ENCODE results near the gene FOXL3. TPM values are rescaled to one million over a fixed set of nuclear protein-coding genes. Genes with fewer than 3 reads are reported as not detected.

FOXL3 gene
- total and polyA plus RNA-seq, 4 donors, result not detected

DNA sequence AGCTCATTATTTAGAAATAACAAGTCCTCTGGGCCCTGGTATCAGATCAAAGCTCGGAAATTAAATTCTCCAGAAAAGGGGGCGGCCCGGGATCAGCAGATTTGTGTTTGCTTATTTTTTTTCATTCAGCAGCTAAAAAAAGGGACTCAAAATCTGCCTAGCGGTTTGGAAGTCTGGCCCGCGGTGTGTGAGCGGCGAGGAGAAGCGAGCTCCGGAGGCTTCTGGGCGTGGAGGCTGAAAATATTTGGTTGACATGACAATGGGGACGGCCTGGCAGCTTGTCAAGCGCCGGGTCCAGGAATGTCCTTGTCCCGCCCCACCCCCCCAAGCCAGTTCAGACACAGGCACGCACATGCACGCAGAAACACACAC lies 43.4 kb downstream of the FOXL3 start:
- Histone ChIP-seq H3K4me3 (ENCODE audit: low read depth in 1 of 3, low read length in 3 of 3) (peak overlapping the region in 1 of 3 donors; percentile 43), H3K27ac (ENCODE audit: low read depth in 1 of 2, low read length in 2 of 2) (peak overlapping the region in 1 of 2 donors; percentile 73)

DNA sequence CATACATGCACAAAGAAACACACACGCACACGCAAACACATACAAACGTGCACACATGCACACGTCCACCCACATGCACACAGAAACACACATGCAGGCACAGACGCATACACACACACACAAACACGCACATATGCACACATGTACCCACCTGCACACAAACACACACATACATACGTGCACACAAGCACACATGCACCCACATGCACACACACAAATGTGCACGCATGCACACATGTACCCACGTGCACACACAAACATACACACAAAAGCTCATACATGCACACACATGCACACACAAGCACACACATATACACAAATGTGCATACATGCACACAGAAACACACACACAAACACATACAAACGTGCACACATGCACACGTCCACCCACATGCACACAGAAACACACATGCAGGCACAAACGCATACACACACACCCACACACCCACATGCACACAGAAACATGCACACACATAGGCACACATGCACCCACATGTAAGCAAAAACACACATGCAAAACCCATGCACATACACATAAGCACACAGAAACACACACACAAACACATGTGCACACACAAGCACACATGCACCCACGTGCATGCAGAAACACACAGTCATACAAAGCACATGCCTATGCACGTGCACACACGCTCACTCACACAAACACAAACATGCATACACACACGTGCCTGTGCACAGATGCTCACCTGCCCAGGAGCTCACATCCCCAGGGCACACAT lies 44.8 kb downstream of the FOXL3 start:
- Histone ChIP-seq H3K27me3 (ENCODE audit: control insufficient read depth in 4 of 4, insufficient read depth in 4 of 4, low read length in 3 of 4) (no peaks in the 10 kb centered on the region), H3K27ac (ENCODE audit: low read depth in 1 of 2, low read length in 2 of 2) (no peak overlapping the region), H3K4me3 (ENCODE audit: low read depth in 1 of 3, low read length in 3 of 3) (no peak overlapping the region), H3K36me3 (ENCODE audit: control insufficient read depth in 4 of 4, insufficient read depth in 3 of 4, low read depth in 1 of 4, low read length in 3 of 4) (no peaks in the 10 kb centered on the region), H3K9me3 (ENCODE audit: control insufficient read depth in 4 of 4, low read length in 3 of 4) (no peaks in the 10 kb centered on the region), H3K9ac (ENCODE audit: low read depth in 1 of 2, low read length in 2 of 2) (no peak overlapping the region), H3K4me1 (ENCODE audit: control insufficient read depth in 4 of 4, insufficient read depth in 4 of 4, low read length in 3 of 4) (peaks cover 0 to 3% (median 0%) of the 10 kb centered on the region in 4 donors)
- 94% methylated on average over 16 of the region's 16 CpGs for WGBS
- no peak for DNase-seq (ENCODE audit: low spot score)
- no peak for TF ChIP-seq JUND (IDR thresholded peaks at IDR 0.05)
- TF ChIP-seq, protein P1, sequence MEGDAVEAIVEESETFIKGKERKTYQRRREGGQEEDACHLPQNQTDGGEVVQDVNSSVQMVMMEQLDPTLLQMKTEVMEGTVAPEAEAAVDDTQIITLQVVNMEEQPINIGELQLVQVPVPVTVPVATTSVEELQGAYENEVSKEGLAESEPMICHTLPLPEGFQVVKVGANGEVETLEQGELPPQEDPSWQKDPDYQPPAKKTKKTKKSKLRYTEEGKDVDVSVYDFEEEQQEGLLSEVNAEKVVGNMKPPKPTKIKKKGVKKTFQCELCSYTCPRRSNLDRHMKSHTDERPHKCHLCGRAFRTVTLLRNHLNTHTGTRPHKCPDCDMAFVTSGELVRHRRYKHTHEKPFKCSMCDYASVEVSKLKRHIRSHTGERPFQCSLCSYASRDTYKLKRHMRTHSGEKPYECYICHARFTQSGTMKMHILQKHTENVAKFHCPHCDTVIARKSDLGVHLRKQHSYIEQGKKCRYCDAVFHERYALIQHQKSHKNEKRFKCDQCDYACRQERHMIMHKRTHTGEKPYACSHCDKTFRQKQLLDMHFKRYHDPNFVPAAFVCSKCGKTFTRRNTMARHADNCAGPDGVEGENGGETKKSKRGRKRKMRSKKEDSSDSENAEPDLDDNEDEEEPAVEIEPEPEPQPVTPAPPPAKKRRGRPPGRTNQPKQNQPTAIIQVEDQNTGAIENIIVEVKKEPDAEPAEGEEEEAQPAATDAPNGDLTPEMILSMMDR (IDR thresholded peaks at IDR 0.05; ENCODE audit: low read depth, low read length, missing input control), result no peak
- TF ChIP-seq RAD21 (IDR thresholded peaks at IDR 0.05), result no peak
- TF ChIP-seq, protein P2, sequence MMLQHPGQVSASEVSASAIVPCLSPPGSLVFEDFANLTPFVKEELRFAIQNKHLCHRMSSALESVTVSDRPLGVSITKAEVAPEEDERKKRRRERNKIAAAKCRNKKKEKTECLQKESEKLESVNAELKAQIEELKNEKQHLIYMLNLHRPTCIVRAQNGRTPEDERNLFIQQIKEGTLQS (IDR thresholded peaks at IDR 0.05), result no peak
- TF ChIP-seq TAF1 (conservative IDR thresholded peaks at IDR 0.05), result no peak
- no peak for TF ChIP-seq FOXA1 (IDR thresholded peaks at IDR 0.05)
- TF ChIP-seq NR2F2 (IDR thresholded peaks at IDR 0.05), result no peak
- TF ChIP-seq RXRA (IDR thresholded peaks at IDR 0.05), result no peak
- TF ChIP-seq, protein P3, sequence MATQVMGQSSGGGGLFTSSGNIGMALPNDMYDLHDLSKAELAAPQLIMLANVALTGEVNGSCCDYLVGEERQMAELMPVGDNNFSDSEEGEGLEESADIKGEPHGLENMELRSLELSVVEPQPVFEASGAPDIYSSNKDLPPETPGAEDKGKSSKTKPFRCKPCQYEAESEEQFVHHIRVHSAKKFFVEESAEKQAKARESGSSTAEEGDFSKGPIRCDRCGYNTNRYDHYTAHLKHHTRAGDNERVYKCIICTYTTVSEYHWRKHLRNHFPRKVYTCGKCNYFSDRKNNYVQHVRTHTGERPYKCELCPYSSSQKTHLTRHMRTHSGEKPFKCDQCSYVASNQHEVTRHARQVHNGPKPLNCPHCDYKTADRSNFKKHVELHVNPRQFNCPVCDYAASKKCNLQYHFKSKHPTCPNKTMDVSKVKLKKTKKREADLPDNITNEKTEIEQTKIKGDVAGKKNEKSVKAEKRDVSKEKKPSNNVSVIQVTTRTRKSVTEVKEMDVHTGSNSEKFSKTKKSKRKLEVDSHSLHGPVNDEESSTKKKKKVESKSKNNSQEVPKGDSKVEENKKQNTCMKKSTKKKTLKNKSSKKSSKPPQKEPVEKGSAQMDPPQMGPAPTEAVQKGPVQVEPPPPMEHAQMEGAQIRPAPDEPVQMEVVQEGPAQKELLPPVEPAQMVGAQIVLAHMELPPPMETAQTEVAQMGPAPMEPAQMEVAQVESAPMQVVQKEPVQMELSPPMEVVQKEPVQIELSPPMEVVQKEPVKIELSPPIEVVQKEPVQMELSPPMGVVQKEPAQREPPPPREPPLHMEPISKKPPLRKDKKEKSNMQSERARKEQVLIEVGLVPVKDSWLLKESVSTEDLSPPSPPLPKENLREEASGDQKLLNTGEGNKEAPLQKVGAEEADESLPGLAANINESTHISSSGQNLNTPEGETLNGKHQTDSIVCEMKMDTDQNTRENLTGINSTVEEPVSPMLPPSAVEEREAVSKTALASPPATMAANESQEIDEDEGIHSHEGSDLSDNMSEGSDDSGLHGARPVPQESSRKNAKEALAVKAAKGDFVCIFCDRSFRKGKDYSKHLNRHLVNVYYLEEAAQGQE (IDR thresholded peaks at IDR 0.05), result no peak
- TF ChIP-seq GABPA (IDR thresholded peaks at IDR 0.05 in 1 of 2, conservative IDR thresholded peaks at IDR 0.05 in 1 of 2), result no peak

More for the DNA sequence above, 43.4 kb downstream of the FOXL3 start:
- WGBS, result 39% methylated on average over 17 of the region's 17 CpGs
- Histone ChIP-seq H3K27me3 (ENCODE audit: control insufficient read depth in 4 of 4, insufficient read depth in 4 of 4, low read length in 3 of 4) (no peaks in the 10 kb centered on the region), H3K36me3 (ENCODE audit: control insufficient read depth in 4 of 4, insufficient read depth in 3 of 4, low read depth in 1 of 4, low read length in 3 of 4) (no peaks in the 10 kb centered on the region), H3K9me3 (ENCODE audit: control insufficient read depth in 4 of 4, low read length in 3 of 4) (no peaks in the 10 kb centered on the region), H3K9ac (ENCODE audit: low read depth in 1 of 2, low read length in 2 of 2) (no peak overlapping the region), H3K4me1 (ENCODE audit: control insufficient read depth in 4 of 4, insufficient read depth in 4 of 4, low read length in 3 of 4) (peaks cover 0 to 3% (median 0%) of the 10 kb centered on the region in 4 donors)
- TF ChIP-seq, protein P4, sequence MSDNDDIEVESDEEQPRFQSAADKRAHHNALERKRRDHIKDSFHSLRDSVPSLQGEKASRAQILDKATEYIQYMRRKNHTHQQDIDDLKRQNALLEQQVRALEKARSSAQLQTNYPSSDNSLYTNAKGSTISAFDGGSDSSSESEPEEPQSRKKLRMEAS (IDR thresholded peaks at IDR 0.05), result no peak
- TF ChIP-seq, protein P5, sequence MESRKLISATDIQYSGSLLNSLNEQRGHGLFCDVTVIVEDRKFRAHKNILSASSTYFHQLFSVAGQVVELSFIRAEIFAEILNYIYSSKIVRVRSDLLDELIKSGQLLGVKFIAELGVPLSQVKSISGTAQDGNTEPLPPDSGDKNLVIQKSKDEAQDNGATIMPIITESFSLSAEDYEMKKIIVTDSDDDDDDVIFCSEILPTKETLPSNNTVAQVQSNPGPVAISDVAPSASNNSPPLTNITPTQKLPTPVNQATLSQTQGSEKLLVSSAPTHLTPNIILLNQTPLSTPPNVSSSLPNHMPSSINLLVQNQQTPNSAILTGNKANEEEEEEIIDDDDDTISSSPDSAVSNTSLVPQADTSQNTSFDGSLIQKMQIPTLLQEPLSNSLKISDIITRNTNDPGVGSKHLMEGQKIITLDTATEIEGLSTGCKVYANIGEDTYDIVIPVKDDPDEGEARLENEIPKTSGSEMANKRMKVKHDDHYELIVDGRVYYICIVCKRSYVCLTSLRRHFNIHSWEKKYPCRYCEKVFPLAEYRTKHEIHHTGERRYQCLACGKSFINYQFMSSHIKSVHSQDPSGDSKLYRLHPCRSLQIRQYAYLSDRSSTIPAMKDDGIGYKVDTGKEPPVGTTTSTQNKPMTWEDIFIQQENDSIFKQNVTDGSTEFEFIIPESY (IDR thresholded peaks at IDR 0.05), result no peak
- TF ChIP-seq, protein P3 (IDR thresholded peaks at IDR 0.05), result no peak
- no peak for TF ChIP-seq NR2F2 (IDR thresholded peaks at IDR 0.05)
- no peak for TF ChIP-seq JUND (IDR thresholded peaks at IDR 0.05)
- TF ChIP-seq EGR1 (IDR thresholded peaks at IDR 0.05; ENCODE audit: low read depth in 2 of 2), result no peak
- TF ChIP-seq, protein P2 (IDR thresholded peaks at IDR 0.05), result no peak
- no peak for TF ChIP-seq YY1 (IDR thresholded peaks at IDR 0.05)
- TF ChIP-seq SP1 (IDR thresholded peaks at IDR 0.05), result no peak
- TF ChIP-seq FOXA2 (IDR thresholded peaks at IDR 0.05), result no peak
- no peak for DNase-seq (ENCODE audit: low spot score)

Data from liver (tissue), 9 donors.